LoVo (cell line): ENCODE measurements around the gene ASCC1.
A peak's percentile ranks its signal among the peaks of the same experiment; 100 is the strongest.
"Not testable (repeated sequence)": the region's sequence is repeated elsewhere in the genome, so short reads cannot be mapped to it uniquely, and the experiment has no call there.

ENCODE experiments used
- DNase-seq: peaks from one replicate; pipeline ENCODE4 v3.0.0-alpha.2; 2016; ENCODE audit warnings: low spot score

Gene ASCC1

DNA sequence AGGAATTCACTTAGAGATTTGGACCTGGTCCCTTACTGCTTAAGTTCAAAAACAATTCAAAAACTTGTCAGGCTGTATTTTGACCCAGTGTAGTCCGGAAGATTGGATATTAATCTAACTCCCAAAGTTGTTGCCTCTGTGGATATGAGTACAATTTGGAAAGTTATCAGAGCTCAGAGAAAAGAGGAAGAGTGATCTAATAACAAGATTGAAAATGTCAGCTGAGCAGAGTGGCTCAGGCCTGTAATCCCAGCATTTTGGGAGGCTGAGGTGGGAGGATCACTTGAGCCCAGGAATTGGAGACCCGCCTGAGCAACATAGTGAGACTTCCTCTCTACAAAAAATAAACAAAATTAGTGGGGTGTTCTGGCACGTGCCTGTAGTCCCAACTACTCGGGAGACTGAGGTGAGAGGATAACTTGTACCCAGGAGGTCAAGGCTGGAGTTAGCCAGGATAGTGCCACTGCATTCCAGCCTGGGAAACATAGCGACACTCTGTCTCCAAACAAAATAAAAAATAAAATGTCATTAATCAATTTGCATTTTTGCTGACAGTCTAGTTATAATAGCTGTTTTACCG, 3.2 kb upstream of the ASCC1 start:
- no peak for DNase-seq

DNA sequence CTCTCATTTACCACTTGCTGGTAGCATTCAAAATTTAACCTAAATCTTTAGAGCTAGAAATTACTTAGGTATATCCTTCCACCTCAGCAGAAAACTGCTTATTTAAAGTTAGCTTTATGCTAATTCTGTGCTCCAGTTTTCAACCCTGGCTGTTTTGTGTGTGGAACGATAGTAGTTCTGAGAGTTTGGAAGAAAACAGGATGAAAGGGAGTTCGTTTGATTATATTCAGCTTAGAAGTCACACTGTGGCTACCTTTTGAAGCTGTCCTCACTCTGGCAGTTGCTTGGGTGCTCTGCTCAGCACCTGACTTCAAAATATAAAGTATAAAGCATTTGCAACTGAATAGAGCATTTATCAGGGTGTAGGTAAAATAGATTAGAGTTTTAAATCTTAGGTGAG, 2.6 kb upstream of the ASCC1 start:
- no peak for DNase-seq

DNA sequence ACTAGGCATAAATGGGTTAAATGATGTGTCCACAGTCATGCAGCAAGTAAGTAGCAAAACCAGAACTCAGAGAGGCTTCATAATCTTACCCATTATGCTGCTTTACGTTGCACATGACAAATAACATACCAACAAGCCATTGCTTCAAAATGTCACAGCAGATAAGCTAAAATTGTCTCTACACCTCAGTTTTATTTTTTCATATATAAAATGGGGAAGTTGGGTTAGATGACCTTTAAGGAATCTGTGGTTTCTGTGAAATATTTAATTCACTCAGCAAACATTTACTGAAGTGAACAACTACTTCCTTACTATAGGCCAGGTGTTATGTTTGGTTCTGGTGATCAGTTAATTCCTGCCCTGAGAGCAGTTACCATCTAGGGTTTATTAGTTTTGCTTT, 2.2 kb upstream of the ASCC1 start:
- DNase-seq = no peak

- not testable (repeated sequence) for DNase-seq
Measured at GRCh38 chr10:72211832-72212231, 4.2 kb downstream of the ASCC1 start.

DNA sequence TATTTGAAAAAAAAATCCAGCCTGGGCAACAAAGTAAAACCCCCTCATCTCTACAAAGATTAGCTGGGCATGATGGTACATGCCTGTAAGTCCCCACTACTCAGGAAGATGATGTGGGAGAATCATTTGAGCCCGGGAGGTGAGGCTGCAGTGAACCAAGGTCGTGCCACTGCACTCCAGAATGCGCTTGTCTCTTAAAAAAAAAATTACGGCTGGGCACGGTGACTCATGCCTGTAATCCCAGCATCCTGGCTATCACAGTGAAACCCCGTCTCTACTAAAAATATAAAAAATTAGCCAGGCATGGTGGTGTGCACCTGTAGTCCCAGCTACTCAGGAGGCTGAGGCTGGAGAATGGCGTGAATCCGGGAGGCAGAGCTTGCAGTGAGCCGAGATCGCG, 4.7 kb downstream of the ASCC1 start:
- not testable (repeated sequence) for DNase-seq

DNA sequence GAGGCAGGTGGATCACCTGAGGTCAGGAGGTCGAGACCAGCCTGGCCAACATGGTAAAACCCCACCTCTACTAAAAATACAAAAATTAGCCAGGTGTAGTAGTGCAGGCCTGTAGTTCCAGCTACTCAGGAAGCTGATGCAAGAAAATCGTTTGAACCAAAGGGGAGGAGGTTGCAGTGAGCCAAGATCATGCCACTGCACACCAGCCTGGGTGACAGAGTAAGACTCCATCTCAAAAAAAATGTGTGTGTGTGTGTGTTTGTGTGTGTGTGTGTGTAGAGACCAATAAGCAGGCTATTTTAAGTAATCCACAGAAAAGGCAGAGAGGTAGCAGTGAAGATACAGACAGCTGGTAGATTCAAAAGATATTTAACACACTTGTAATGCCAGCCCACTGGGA, 7.5 kb downstream of the ASCC1 start:
- DNase-seq = not testable (repeated sequence)

DNA sequence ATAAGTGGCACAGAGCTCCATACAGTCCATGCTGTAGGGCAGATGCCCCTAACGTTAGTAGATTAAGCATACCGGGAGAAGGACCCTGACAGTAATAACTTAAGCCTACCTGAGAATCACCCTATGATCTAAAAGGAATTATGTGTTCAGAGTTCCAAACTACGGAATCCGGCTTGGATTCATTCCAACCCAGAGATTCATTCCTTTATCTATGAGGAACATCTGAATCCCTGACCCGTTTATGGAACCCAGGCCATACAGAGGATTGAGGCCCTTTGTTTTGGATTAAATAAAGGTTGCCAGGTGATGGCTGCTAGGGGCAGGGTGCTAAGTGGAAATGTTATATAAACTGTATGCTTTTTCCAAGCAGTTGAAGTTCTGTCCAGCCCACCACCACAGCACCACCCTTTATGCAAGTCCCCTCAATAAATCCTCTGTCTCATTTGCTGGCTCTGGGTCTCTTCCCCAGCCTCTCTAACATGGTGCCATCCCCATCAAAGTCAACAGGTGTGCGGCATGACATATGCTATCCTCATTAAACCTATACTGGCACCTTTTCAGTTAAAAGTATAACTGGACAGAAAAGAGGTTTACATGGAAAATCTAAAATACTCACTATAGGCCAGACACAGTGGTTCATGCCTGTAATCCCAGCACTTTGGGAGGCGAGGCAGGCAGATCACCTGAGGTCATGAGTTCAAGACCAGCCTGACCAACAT, 9.4 kb downstream of the ASCC1 start:
- no peak for DNase-seq

DNA sequence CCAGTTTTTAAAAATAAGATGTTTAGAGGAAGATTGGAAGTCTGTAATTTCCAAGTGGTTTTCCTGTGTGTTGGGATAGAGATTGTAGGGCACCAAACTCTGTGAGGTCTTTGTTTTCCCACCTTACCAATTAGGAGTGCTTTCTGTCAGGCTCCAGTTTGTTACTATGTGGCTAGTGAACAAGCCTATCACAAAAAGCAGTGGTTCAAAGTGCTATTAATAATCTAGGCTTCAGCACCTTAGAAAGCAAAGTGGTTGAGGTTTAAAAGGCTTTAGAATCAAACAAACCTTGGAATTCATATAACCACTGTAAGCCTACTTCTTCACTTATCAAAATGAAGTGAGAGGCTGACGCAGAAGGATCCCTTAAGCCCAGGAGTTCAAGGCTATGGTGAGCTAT, 11.4 kb downstream of the ASCC1 start:
- no peak for DNase-seq

DNA sequence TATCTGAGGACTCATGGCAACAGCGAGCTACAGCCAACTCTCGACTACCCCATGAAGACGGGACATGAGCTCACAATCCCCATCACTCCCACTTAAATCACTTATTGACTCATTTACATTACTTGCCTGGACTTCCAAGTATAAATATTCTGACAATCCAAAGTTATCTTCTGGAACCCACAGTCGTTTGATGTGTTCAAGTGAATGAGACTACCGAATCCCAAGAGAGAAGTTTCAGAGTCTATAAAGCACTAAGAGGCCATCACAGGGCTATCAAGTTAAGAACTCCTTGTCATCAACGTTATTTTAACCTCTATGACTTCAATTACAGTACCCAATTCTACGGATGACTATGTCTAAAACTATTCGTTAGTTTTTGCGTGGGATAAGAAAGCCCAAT, 11.8 kb downstream of the ASCC1 start:
- DNase-seq = no peak

GRCh38 chr10:72201293-72201692, 14.8 kb downstream of the ASCC1 start:
- no peak for DNase-seq

GRCh38 chr10:72200883-72201282, 15.2 kb downstream of the ASCC1 start:
- no peak for DNase-seq

- no peak for DNase-seq
Measured at GRCh38 chr10:72194949-72195348, 21.1 kb downstream of the ASCC1 start.

GRCh38 chr10:72186982-72187330, 29.1 kb downstream of the ASCC1 start:
- DNase-seq = no peak

DNA sequence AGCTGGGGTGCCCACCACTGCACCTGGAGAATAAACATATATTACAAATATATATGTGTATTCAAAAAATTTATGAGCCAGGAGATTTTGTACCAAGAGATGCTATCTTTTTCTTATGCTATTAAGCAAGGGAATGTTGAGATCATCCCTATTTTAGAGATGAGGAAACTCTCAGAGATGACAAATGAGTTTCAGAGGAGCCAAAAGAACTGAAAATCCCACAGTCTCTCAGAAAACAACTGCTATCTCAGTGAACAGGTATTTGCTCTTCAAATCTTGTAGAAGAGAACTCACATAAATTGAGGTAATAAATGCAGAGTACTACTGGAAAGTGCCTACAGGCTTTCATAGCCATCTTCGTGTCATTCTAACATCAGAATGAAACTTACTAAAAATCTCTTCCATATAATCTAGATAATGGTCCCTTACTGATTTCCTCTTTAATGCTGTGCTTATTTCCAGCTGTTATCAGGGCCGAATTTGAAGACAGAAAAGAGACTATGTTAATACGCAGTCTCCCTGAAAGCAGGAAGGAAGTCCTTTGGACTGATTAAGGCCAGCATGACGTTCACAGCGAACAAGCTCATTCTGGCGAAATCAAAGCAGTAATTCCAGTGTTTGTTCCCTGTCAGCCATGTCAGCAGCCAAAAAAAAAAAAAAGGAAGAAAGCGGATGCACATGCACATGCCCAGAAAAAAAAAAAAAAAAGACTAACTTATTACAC, 29.7 kb downstream of the ASCC1 start:
- DNase-seq = no peak

- no peak for DNase-seq
Measured at GRCh38 chr10:72184156-72184555, 31.9 kb downstream of the ASCC1 start.

GRCh38 chr10:72177454-72177853, 38.6 kb downstream of the ASCC1 start:
- no peak for DNase-seq

- no peak for DNase-seq
Measured at GRCh38 chr10:72176701-72177100, 39.4 kb downstream of the ASCC1 start.

- DNase-seq = no peak
Measured at GRCh38 chr10:72175149-72175548, 40.9 kb downstream of the ASCC1 start.

- DNase-seq = no peak
Measured at GRCh38 chr10:72174297-72174662, 41.8 kb downstream of the ASCC1 start.

DNA sequence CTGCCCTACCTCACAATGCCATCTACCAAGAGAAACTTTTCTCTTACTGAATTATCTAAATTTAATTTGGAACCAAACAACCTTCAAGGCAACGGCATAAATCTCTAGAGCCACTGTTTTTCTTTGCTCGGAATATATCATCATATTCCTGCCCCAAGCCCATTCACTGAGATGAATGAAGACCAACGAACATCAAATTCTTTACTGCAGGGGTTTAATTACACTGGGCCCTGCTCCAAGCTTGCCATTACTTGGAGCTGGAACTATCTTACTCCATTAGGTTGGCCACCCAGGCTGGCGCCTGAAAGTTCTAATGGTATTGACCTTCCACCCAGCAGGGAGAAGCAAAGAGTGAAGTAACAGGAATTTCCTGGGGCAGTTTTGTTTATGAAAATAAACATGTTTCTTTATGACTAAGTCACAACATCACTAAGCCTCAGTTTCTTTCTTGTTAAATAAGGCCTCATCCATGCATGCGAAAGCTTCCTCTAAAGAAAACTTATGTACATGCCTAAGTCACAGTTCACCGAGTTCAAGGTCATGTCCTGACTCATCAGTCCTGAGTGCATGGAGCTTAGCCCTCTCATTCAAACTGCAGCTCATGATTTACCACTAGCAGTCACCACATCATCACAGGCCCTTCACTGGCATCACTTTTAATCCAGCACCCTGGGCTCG, 42.3 kb downstream of the ASCC1 start:
- DNase-seq = no peak

- DNase-seq = no peak
Measured at GRCh38 chr10:72173262-72173618, 42.8 kb downstream of the ASCC1 start.

DNA sequence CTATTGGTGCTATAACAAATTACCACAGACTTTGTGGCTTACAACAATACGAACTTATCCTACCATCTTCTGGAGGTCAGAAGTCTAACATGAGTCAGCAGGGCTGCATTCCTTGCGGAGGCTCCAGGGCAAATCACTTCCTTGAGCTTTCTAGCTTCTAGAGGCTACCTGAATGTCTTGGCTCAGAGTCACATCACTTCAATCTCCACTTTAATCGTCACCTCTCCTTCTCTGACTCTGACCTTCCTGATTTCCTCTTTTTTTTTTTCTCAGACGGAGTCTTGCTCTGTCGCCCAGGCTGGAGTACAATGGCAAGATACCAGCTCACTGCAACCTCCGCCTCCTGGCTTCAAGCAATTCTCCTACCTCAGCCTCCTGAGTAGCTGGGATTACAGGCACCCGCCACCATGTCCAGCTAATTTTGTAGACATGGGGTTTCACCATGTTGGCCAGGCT, 44.9 kb downstream of the ASCC1 start:
- peak; percentile 93 for DNase-seq

DNA sequence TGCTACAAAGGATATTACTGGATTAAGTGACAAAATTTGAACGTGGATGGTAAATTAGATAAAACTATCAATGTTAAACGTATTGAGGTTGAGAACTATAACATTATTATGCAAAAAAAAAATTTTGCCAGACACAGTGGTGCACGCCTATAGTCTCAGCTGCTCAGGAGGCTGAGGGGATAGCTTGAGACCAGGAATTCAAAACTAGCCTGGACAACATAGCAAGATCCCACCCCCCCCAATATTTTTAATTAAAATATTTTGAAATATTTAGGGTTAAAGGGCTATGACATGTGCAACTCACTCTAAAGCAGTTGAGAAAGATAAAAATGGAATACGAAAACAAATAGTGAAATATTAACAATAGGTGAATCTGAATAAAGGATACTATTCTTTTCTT, 45.3 kb downstream of the ASCC1 start:
- no peak for DNase-seq
